ENCODE data around the gene SCN8A.

GRCh38 chr12:51682981-51683380, 91.9 kb downstream of the SCN8A start:
- TF ChIP-seq POLR2A (IDR thresholded peaks at IDR 0.05) (no peak), CTCF (IDR thresholded peaks at IDR 0.05) (no peak)
